Panc1 (cell line): ENCODE measurements around the gene SOSTDC1. TPM values are rescaled to one million over a fixed set of nuclear protein-coding genes. Genes with fewer than 3 reads are reported as not detected.

ENCODE experiments used
- ATAC-seq: fragments of 200-7000 bp; cut with Tn5 transposase; 2 replicates; pipeline ENCODE4 v1.9.1; 2020; ENCODE audit warnings: mild to moderate bottlenecking, moderate library complexity
- BruUV-seq: library from RNA; stranded (reverse); fragments of 400-500 nt; replicated peaks from 2 replicates; lab custom pipeline; 2021; lab: Mats Ljungman, UMichigan
- CTCF ChIA-PET: fragments of 300-600 bp; sonication (Branson Sonifier 250); formaldehyde crosslinking; loops from one replicate; lab custom pipeline; 2022; ENCODE audit warnings: antibody characterized with exemption; lab: Charles Lee
- POLR2A ChIA-PET: fragments of 300-600 bp; sonication (Branson Sonifier 250); formaldehyde crosslinking; loops from one replicate; lab custom pipeline; 2022; ENCODE audit warnings: antibody characterized with exemption; lab: Charles Lee
- DNase-seq: peaks from one replicate; pipeline ENCODE4 v3.0.0-alpha.2; 2010; ENCODE audit warnings: low read depth, low spot score
- H3K27ac ChIP-seq: 2 replicates; pipeline ENCODE4 v1.5.1; 2011; ENCODE audit warnings: mild to moderate bottlenecking, low read length, inconsistent platforms
- H3K27me3 ChIP-seq: fragments of 200-500 bp; sonication (Bioruptor generic); 2 replicates; pipeline ENCODE4 v1.6.0; 2014; ENCODE audit warnings: low read length, inconsistent platforms; ENCODE audit not compliant: control insufficient read depth, insufficient read depth
- H3K36me3 ChIP-seq: fragments of 200-500 bp; sonication (Bioruptor generic); 2 replicates; pipeline ENCODE4 v1.5.1; 2014; ENCODE audit warnings: inconsistent platforms, mild to moderate bottlenecking, low read length, moderate library complexity; ENCODE audit not compliant: control insufficient read depth, insufficient read depth
- H3K4me1 ChIP-seq: 2 replicates; pipeline ENCODE4 v1.5.1; 2011; ENCODE audit warnings: inconsistent platforms, mild to moderate bottlenecking, low read length, moderate library complexity; ENCODE audit not compliant: control insufficient read depth, insufficient read depth
- H3K4me3 ChIP-seq, 2 experiments: 2 replicates each; pipeline ENCODE4 v1.5.1; 2011 to 2012; ENCODE audit warnings: low read depth in 2 of 2, low read length in 2 of 2, mild to moderate bottlenecking in 2 of 2, inconsistent platforms in 1 of 2, moderate library complexity in 1 of 2
- H3K9me3 ChIP-seq: fragments of 200-500 bp; sonication (Bioruptor generic); 2 replicates; pipeline ENCODE4 v1.5.1; 2014; ENCODE audit warnings: low read depth, mild to moderate bottlenecking, inconsistent platforms, low read length, moderate library complexity; ENCODE audit not compliant: control insufficient read depth, insufficient read depth
- CTCF ChIP-seq: fragments of 450-650 bp; IDR thresholded peaks from 2 replicates; pipeline ENCODE4 v1.5.1; 2017; ENCODE audit warnings: mild to moderate bottlenecking
- POLR2AphosphoS5 ChIP-seq: IDR thresholded peaks from 2 replicates; pipeline ENCODE4 v1.6.1; 2012; ENCODE audit warnings: mild to moderate bottlenecking, low read depth, low read length, moderate library complexity
- REST ChIP-seq, 2 experiments: IDR thresholded peaks; 2 replicates each; pipeline ENCODE4 v1.6.1; 2011 to 2012; ENCODE audit warnings: low read depth in 2 of 2, control low read depth in 1 of 2, low read length in 1 of 2, mild to moderate bottlenecking in 1 of 2, moderate library complexity in 1 of 2; ENCODE audit not compliant: insufficient read depth in 1 of 2
- SIN3A ChIP-seq: IDR thresholded peaks from 2 replicates; pipeline ENCODE4 v1.6.1; 2012; ENCODE audit warnings: low read depth, mild to moderate bottlenecking, low read length, moderate library complexity, borderline replicate concordance; ENCODE audit not compliant: insufficient read depth
- TCF7L2 ChIP-seq: IDR thresholded peaks from 2 replicates; pipeline ENCODE4 v1.6.1; 2011; ENCODE audit warnings: mild to moderate bottlenecking, low read depth, low read length, inconsistent platforms
- in situ Hi-C: cut with HindIII; loops from 2 replicates; pipeline ENCODE4 v1.10.0; 2016; ENCODE audit warnings: low sequenced_read_pairs, low pct_unique_long_range_greater_than_20kb
- intact Hi-C: fragments of 100-400 bp; cut with micrococcal nuclease; formaldehyde crosslinking; loops from one replicate; pipeline ENCODE4 v1.10.0; 2022; ENCODE audit not compliant: unreplicated experiment
- total RNA-seq: library from RNA; stranded (reverse); gene quantifications from one replicate; pipeline ENCODE4 v1.2.1, GENCODE V29; 2021; ENCODE audit not compliant: unreplicated experiment

SOSTDC1 gene
- total RNA-seq, 1 experiment from 2014 or later: not detected

GRCh38 chr7:16494551-16494950, 29.0 kb upstream of the SOSTDC1 start:
- POLR2A ChIA-PET: no interaction called here
- Histone ChIP-seq H3K4me3 (no peak overlapping the region), H3K4me1 (no peaks in the 10 kb centered on the region), H3K27me3 (no peaks in the 10 kb centered on the region), H3K36me3 (no peaks in the 10 kb centered on the region), H3K9me3 (no peaks in the 10 kb centered on the region), H3K27ac (no peak overlapping the region)
- TF ChIP-seq CTCF (no peak), POLR2AphosphoS5 (no peak), SIN3A (no peak), REST (IDR thresholded peaks at IDR 0.05; ENCODE audit: insufficient read depth in 1 of 2, low read depth in 2 of 2, low read length in 1 of 2) (no peak), TCF7L2 (no peak)
- intact Hi-C loops (no loop called here), in situ Hi-C loops (no loop called here)
- no TSS peak for BruUV-seq
- ATAC-seq (no peak), DNase-seq (no peak)
- CTCF ChIA-PET: no interaction called here

GRCh38 chr7:16493266-16493665, 27.7 kb upstream of the SOSTDC1 start:
- no TSS peak for BruUV-seq
- no peaks in the 10 kb centered on the region for H3K36me3 ChIP-seq
- H3K4me1 ChIP-seq: no peaks in the 10 kb centered on the region
- ChIA-PET CTCF (no interaction called here), POLR2A (no interaction called here)
- TF ChIP-seq TCF7L2 (no peak), REST (IDR thresholded peaks at IDR 0.05; ENCODE audit: insufficient read depth in 1 of 2, low read depth in 2 of 2, low read length in 1 of 2) (no peak), SIN3A (no peak), POLR2AphosphoS5 (no peak), CTCF (no peak)
- no peak overlapping the region for H3K4me3 ChIP-seq
- H3K27me3 ChIP-seq: no peaks in the 10 kb centered on the region
- in situ Hi-C loops (no loop called here), intact Hi-C loops (no loop called here)
- DNase-seq (no peak), ATAC-seq (no peak)
- H3K9me3 ChIP-seq: no peaks in the 10 kb centered on the region
- H3K27ac ChIP-seq: no peak overlapping the region
